HG02870 (cell line): ENCODE measurements around the gene CTPS2.

Experiments
- ATAC-seq: cut with Tn5 transposase; IDR thresholded peaks from one replicate; pipeline ENCODE4 v1.9.1; 2021; ENCODE audit warnings: mild to moderate bottlenecking, moderate library complexity; ENCODE audit not compliant: unreplicated experiment

CTPS2 gene

GRCh38 chrX:16573781-16574180 is 138.7 kb downstream of the CTPS2 start:
- no peak for ATAC-seq

- ATAC-seq, result no peak
Observed at GRCh38 chrX:16567681-16568080, 144.8 kb downstream of the CTPS2 start.

- no peak for ATAC-seq
Observed at GRCh38 chrX:16566571-16566970, 145.9 kb downstream of the CTPS2 start.

GRCh38 chrX:16560173-16560572 is 152.3 kb downstream of the CTPS2 start:
- no peak for ATAC-seq

DNA sequence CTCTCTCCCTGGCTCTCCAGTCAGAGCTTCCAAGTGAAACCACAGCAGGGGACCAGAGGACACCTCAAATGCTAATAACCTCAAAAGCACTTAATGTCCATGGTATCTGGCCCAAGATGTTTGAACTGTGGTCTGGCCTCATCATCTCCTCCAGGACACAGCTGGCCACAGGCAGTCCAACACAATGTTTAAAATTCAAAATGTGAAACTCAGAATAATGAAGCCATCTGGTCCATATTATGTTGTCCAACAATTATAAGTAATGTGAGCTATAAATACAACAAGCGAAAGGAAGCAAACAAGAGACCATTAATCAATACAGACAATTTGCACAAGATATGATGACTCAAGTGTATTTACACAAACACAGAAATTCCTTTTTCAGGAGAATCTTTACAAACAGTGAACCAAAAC is 153.3 kb downstream of the CTPS2 start:
- no peak for ATAC-seq

GRCh38 chrX:16558489-16558888 is 154.0 kb downstream of the CTPS2 start:
- ATAC-seq, result no peak

DNA sequence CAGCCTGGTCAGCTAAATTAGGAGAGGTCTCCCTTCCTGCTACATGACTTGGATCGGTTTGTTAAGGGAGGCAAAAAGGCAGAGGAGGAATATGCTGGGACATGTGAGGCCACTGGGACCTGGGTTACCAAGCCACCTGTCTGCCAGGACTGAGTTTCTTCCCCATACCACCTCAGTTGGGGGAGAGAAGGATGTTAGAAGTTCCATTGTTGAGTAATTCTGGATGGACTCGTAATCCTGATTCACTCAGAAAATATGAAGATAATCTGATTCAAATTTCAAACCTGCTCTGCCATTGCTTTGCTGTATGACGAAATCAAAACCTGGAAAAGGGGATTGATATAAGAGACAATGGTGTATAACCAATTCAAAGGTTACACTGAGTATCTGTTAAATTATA is 159.9 kb downstream of the CTPS2 start:
- no peak for ATAC-seq

GRCh38 chrX:16547644-16548043 is 164.8 kb downstream of the CTPS2 start:
- no peak for ATAC-seq

GRCh38 chrX:16544969-16545368 is 167.5 kb downstream of the CTPS2 start:
- no peak for ATAC-seq
